Fibroblast of lung (primary cell): ENCODE measurements around the gene DUSP5. TPM values are rescaled to one million over a fixed set of nuclear protein-coding genes. Genes with fewer than 3 reads are reported as not detected.
A peak's percentile ranks its signal among the peaks of the same experiment; 100 is the strongest.

Source experiments
- DNase-seq, 2 donors: peaks; one replicate each; pipeline versions ENCODE4 v3.0.0 to v3.0.0-alpha.2; 2010; ENCODE audit warnings: low read depth in 2 of 2
- H2AFZ ChIP-seq: 2 replicates; pipeline ENCODE4 v1.5.1; 2012; ENCODE audit warnings: low read length, control low read depth, inconsistent platforms
- H3K27ac ChIP-seq: 2 replicates; pipeline ENCODE4 v1.5.1; 2011; ENCODE audit warnings: low read length, control low read depth; ENCODE audit not compliant: insufficient read depth
- H3K27me3 ChIP-seq: 2 replicates; pipeline ENCODE4 v1.5.1; 2011; ENCODE audit warnings: mild to moderate bottlenecking, low read length; ENCODE audit not compliant: control insufficient read depth, insufficient read depth
- H3K36me3 ChIP-seq: 2 replicates; pipeline ENCODE4 v1.5.1; 2011; ENCODE audit warnings: low read length; ENCODE audit not compliant: control insufficient read depth, insufficient read depth
- H3K4me1 ChIP-seq: 2 replicates; pipeline ENCODE4 v1.5.1; 2011; ENCODE audit warnings: low read length; ENCODE audit not compliant: control insufficient read depth, insufficient read depth; ENCODE audit errors: extremely low read depth
- H3K4me2 ChIP-seq: 2 replicates; pipeline ENCODE4 v1.5.1; 2011; ENCODE audit warnings: low read length, control low read depth; ENCODE audit not compliant: insufficient read depth; ENCODE audit errors: extremely low read depth
- H3K4me3 ChIP-seq, 4 experiments: fragments of 200-600 bp in 1 of 4; sonication (generic) in 1 of 4; replicated peaks in 1 of 4; 2 replicates each; pipeline ENCODE4 v1.5.1; 2011 to 2016; ENCODE audit warnings: low read length in 4 of 4, low read depth in 3 of 4, mild to moderate bottlenecking in 3 of 4, control low read depth in 2 of 4, inconsistent platforms in 1 of 4, mixed read lengths in 1 of 4; ENCODE audit not compliant: insufficient read depth in 1 of 4; ENCODE audit errors: control extremely low read depth in 1 of 4
- H3K79me2 ChIP-seq: 2 replicates; pipeline ENCODE4 v1.5.1; 2012; ENCODE audit warnings: mild to moderate bottlenecking, low read length, inconsistent platforms; ENCODE audit not compliant: control insufficient read depth, insufficient read depth
- H3K9ac ChIP-seq: 2 replicates; pipeline ENCODE4 v1.5.1; 2011; ENCODE audit warnings: mild to moderate bottlenecking, low read length, control low read depth; ENCODE audit not compliant: insufficient read depth
- H3K9me3 ChIP-seq: 2 replicates; pipeline ENCODE4 v1.5.1; 2012; ENCODE audit warnings: low read depth, low read length; ENCODE audit not compliant: control insufficient read depth, insufficient read depth
- H4K20me1 ChIP-seq: 2 replicates; pipeline ENCODE4 v1.5.1; 2011; ENCODE audit warnings: low read length; ENCODE audit not compliant: control insufficient read depth, insufficient read depth; ENCODE audit errors: extremely low read depth
- CTCF ChIP-seq, 2 donors: IDR thresholded peaks in 1 of 2; conservative IDR thresholded peaks in 1 of 2; 1 replicate in 1 of 2; 2 replicates in 1 of 2; pipeline ENCODE4 v1.5.1; 2011 to 2012; ENCODE audit warnings: low read length in 2 of 2, control low read depth in 1 of 2, inconsistent platforms in 1 of 2, low read depth in 1 of 2, mild to moderate bottlenecking in 1 of 2
- EZH2 ChIP-seq: IDR thresholded peaks from 2 replicates; pipeline ENCODE4 v1.5.1; 2012; ENCODE audit warnings: low read length, control low read depth, mild to moderate bottlenecking; ENCODE audit errors: missing control alignments
- polyA plus RNA-seq, 2 donors: library from polyadenylated mRNA; depleted of rRNA in 1 of 2; stranded (reverse) in 1 of 2; unstranded in 1 of 2; fragments of >200 nt; gene quantifications; 2 replicates each; pipeline ENCODE4 v1.2.1, GENCODE V29; 2011 to 2012; ENCODE audit warnings: missing spikeins in 1 of 2
- total RNA-seq: library from RNA; depleted of rRNA; stranded (reverse); fragments of >200 nt; gene quantifications from 2 replicates; pipeline ENCODE4 v1.2.1, GENCODE V29; 2014

Gene DUSP5
- total and polyA plus RNA-seq, 2 donors (not counting 1 experiment from before 2014, with no cell fraction given): 27.6 to 37.7 TPM

- H3K36me3 ChIP-seq: no peaks in the 10 kb centered on the region
- no peaks in the 10 kb centered on the region for H4K20me1 ChIP-seq
- H3K27me3 ChIP-seq: no peaks in the 10 kb centered on the region
- peaks cover 19% of the 10 kb centered on the region for H3K4me1 ChIP-seq
- peaks cover 78% of the 10 kb centered on the region for H3K79me2 ChIP-seq
- peak overlapping the region; percentile 69 to 96 (median 72) for H3K4me3 ChIP-seq
- DNase-seq: peak; percentile 69 to 83
- peak; percentile 48 to 56 for TF ChIP-seq CTCF (conservative IDR thresholded peaks at IDR 0.05 in 1 of 2, IDR thresholded peaks at IDR 0.05 in 1 of 2; ENCODE audit: low read depth in 1 of 2, low read length in 2 of 2)
- TF ChIP-seq EZH2: no peak
- peak overlapping the region; percentile 76 for H3K4me2 ChIP-seq
- H3K27ac ChIP-seq: peak overlapping the region; percentile 90
- H3K9me3 ChIP-seq: no peaks in the 10 kb centered on the region
- no peak overlapping the region for H2AFZ ChIP-seq
- H3K9ac ChIP-seq: peak overlapping the region; percentile 92
Measured at GRCh38 chr10:110498982-110499795, 1.5 kb downstream of the DUSP5 start.

GRCh38 chr10:110499796-110500514, 2.2 kb downstream of the DUSP5 start:
- H3K79me2 ChIP-seq: peaks cover 85% of the 10 kb centered on the region
- H3K9ac ChIP-seq: peak overlapping the region; percentile 92
- peak overlapping the region; percentile 69 to 96 (median 72) for H3K4me3 ChIP-seq
- no peaks in the 10 kb centered on the region for H3K27me3 ChIP-seq
- TF ChIP-seq CTCF (conservative IDR thresholded peaks at IDR 0.05 in 1 of 2, IDR thresholded peaks at IDR 0.05 in 1 of 2; ENCODE audit: low read depth in 1 of 2, low read length in 2 of 2) (no peak), EZH2 (no peak)
- no peak overlapping the region for H2AFZ ChIP-seq
- H3K4me2 ChIP-seq: peak overlapping the region; percentile 76
- DNase-seq: peak in 1 of 2 donors; percentile 62
- H3K27ac ChIP-seq: peak overlapping the region; percentile 90
- H3K4me1 ChIP-seq: peaks cover 27% of the 10 kb centered on the region
- H3K36me3 ChIP-seq: peaks cover 4% of the 10 kb centered on the region
- H4K20me1 ChIP-seq: no peaks in the 10 kb centered on the region
- H3K9me3 ChIP-seq: no peaks in the 10 kb centered on the region

GRCh38 chr10:110500515-110500905, 2.8 kb downstream of the DUSP5 start:
- Histone ChIP-seq H4K20me1 (no peaks in the 10 kb centered on the region), H3K4me3 (peak overlapping the region; percentile 69 to 96 (median 72)), H3K27ac (peak overlapping the region; percentile 90), H3K9ac (peak overlapping the region; percentile 51), H3K4me1 (peaks cover 32% of the 10 kb centered on the region), H3K4me2 (peak overlapping the region; percentile 76), H3K36me3 (peaks cover 10% of the 10 kb centered on the region), H3K27me3 (no peaks in the 10 kb centered on the region), H3K9me3 (no peaks in the 10 kb centered on the region), H2AFZ (no peak overlapping the region), H3K79me2 (peaks cover 89% of the 10 kb centered on the region)
- TF ChIP-seq CTCF (conservative IDR thresholded peaks at IDR 0.05 in 1 of 2, IDR thresholded peaks at IDR 0.05 in 1 of 2; ENCODE audit: low read depth in 1 of 2, low read length in 2 of 2) (no peak), EZH2 (no peak)
- peak; percentile 78 to 84 for DNase-seq
